Transverse colon (tissue), 4 donors: ENCODE results near the gene IL15.

Experiments
- CTCF ChIP-seq, 5 experiments: fragments of 200-600 bp in 3 of 5; fragments of 450-650 bp in 2 of 5; sonication (generic) in 3 of 5; IDR thresholded peaks; 1 replicate in 2 of 5; 2 replicates in 3 of 5; pipeline ENCODE4 v1.5.1; 2016 to 2017; ENCODE audit warnings: antibody characterized with exemption in 5 of 5, inconsistent platforms in 3 of 5, mild to moderate bottlenecking in 2 of 5, moderate library complexity in 1 of 5
- EP300 ChIP-seq: sonication (generic); formaldehyde crosslinking; IDR thresholded peaks from one replicate; pipeline ENCODE4 v1.6.1; 2017; ENCODE audit warnings: antibody characterized with exemption, low read depth
- POLR2A ChIP-seq: fragments of 450-650 bp; IDR thresholded peaks from one replicate; pipeline ENCODE4 v1.6.1; 2016; ENCODE audit warnings: antibody characterized with exemption, mild to moderate bottlenecking, moderate library complexity
- POLR2AphosphoS5 ChIP-seq, 3 donors: sonication (generic); formaldehyde crosslinking; IDR thresholded peaks; one replicate each; pipeline ENCODE4 v1.6.1; 2016; ENCODE audit warnings: antibody characterized with exemption in 3 of 3

- TF ChIP-seq CTCF (IDR thresholded peaks at IDR 0.05), result no peak
- TF ChIP-seq EP300, result no peak
- no peak for TF ChIP-seq POLR2A
- no peak for TF ChIP-seq POLR2AphosphoS5 (IDR thresholded peaks at IDR 0.05)
Measured at GRCh38 chr4:141652161-141652778, 15.9 kb downstream of the IL15 start.
